ENCODE data around the gene FAM228A.

- no peak for TF ChIP-seq CTCF (conservative IDR thresholded peaks at IDR 0.05; ENCODE audit: low read depth, low read length)
- TF ChIP-seq EZH2 (IDR thresholded peaks at IDR 0.05; ENCODE audit: low read length, unreplicated experiment), result no peak
Observed at GRCh38 chr2:24169023-24169422, 5.8 kb upstream of the FAM228A start.
